ENCODE results near the gene AHCTF1.

Gene AHCTF1

DNA sequence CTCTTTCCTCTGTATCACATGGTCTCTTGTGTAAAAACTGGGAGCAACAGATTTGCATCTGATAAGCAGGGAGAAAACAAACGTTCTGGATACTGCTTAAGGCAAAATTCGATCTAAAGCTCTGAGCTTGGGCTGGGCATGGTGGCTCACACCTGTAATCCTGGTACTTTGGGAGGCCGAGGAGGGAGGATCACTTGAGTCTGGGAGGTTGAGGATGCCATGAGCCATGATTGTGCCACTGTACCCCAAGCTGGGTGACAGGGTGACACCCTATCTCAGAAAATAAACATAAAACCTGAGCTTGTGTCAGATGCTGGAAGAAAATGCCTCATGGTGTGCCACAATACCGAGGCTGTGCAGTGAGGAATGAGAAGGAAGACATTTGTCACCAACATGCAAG lies 133.6 kb downstream of the AHCTF1 start:
- no peak for DNase-seq

DNA sequence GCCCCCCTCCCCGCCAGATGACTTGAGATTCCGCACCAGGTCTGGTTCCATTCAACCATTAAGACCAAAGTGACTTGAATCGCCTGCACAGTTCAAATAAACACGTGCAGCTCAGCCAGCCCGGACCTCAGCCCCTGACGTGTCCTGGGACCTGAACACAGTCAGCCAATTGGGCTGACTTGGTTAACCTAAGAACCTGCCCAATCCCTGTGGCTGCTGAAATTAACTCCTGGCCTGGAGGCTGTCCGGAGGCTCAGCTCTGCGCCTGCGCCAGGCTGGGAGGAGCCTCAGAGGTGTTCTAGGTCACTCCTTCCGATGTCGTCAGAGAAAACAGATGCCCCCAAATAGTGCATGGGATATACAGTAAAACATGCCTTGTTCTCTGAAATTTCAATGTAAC lies 134.2 kb downstream of the AHCTF1 start:
- no peak for DNase-seq

DNA sequence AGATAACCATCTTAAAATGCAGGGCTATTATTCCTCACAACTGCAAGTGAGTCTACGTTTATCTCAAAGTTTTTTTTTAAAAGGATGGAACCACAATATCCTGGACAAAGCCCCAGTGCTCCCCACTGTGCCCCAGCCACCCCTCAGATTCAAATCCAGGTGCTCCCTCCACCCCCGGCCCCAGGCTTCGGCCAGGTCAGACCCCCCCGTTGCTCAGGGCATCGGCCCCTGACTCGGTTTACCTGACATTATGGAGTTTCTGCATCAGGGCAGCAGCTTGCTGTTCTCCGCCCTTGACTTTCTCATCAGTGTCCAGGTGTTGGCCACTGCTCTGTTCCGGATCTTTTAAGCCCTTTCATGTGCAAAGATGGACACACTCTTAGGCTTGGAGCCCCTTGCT lies 134.6 kb downstream of the AHCTF1 start:
- DNase-seq: no peak

GRCh38 chr1:246795906-246796694 lies 135.6 kb downstream of the AHCTF1 start:
- DNase-seq: no peak

DNA sequence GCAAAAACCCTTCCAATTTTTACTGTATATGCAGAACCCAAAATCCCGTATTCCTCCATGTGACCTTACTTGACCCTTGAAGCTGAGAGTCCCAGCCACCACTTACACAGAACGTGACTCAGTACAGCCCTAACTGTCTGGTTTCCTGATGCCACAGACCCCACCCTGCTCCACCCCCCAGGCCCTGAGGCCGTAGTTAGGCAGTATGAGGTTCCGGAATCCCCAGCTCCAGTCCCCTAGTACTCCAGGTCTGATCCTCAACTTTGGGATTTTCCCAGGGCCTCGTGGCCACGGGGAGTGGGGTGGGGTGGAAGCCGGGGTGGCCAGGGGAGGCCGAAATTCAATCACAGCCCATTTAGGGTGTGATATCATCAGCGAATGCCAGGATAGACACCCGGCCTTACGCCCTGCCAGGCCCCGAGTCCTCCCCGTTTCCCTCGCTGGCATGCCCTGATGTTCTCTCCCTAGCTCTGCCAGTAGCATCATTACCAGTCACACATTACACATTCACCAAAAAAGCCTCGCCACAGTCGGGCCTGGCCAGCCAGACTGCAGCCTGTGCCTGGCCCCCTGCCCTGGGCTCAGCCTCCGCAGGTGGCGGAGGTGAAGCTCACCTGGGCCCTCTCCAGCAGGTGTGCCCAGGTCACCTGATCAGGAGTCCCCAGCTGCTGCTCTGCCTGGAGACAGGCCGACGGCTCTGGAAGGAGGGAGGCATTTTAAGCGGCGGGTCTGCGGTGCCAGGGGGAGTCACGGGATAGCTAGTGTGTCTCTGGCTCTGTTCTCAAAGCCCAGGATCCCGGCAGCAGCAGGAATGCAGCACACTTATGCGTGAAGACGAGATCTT lies 136.7 kb downstream of the AHCTF1 start:
- DNase-seq: no peak

DNA sequence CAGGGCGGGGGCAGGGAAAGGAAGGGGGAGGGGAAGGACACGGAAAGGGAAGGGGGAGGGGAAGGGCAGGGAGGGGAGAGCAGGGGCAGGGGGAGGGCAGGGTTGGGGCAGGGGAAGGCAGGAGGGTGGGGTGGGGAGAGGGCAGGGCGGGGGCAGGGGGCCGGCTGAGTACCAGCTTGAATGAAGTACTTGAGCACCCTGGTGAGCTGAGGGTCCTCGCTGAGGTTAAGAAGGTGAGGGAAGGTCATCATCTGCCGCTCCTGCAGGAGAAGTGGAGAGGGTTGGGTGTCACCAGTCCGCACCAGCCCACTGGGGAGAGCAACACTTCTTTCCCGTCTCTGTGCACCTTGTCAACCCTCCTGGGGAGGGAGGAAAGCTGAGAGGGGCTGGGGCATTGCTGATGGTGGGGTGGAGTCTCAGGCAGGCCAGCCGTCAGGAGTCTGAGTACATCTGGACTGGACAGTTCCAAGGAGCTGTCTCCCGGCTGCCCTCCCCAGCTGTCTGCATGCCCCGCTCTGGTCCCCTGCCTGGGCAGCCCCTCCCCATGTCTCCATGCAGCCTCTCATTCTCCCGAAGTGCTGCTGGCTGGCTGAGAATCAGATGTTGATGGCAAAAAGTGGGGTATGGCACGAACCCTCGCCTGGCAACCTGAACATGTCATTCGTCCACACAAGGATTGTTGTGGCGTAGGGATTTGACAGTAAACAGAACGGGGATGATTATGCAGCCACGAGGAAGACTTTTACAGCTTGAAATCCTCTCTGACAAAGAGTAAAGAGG lies 137.5 kb downstream of the AHCTF1 start:
- no peak for DNase-seq

DNA sequence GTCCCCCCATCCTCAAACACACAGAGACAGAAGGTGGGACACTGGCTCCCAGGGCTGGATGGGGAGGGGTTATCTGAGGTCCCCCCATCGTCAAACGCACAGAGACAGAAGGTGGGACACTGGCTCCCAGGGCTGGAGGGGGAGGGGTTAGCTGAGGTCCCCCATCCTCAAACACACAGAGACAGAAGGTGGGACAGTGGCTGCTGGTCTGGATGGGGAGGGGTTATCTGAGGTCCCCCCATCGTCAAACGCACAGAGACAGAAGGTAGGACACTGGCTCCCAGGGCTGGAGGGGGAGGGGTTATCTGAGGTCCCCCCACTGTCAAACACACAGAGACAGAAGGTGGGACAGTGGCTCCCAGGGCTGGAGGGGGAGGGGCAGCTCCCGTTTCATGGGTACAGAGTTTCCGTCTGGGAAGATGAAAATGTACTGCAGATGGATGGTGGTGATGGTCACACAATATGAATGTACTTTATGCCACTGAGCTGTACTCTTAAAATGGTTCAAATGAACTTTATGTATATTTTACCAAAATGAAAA lies 138.3 kb downstream of the AHCTF1 start:
- no peak for DNase-seq

DNA sequence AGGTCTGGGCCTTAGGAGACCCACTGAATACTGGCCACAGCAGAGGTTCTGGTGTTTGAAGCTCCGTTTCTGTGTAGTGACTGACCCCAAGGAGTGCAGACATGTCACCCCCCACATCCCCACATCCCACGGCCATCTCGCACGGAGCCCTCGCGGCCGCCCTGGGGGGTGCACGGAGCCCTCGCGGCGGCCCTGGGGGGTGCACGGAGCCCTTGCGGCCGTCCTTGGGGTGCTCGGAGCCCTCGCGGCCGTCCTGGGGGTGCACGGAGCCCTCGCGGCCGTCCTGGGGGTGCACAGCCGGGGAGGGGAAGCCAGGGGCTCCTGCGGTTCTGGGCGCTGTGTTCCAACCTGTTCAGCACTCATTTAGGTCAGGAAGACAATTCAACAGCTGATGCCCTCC lies 139.1 kb downstream of the AHCTF1 start:
- DNase-seq: no peak

DNA sequence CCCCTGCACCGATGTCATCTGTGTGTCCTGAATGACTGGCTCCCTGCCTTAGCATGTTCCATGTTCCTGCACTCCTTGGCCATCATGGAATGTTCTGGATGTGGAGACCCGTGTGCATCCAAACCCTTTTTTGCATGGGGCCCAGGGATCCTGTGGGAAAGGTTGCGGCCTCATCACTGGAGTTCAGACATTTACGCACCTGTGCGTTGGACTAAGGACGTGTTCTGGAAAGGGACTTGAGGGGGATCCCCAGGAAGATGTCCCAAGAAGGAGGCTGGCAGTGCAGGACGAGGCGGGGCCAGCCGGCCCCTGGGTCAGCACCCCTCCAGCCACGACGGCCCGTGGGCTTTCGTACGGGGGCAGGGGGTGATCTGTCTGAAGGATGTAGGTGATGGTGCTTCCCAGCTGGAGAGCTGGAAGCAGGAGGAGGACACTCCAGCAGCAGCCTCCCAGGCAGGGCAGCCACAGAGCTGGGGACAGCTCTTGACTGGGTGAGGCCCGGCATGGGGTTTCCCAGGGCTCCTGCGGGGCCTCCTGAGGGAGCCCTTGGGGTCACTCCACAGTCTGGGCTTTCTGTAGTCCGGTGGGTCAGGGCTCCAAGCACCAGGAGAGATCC lies 140.3 kb downstream of the AHCTF1 start:
- DNase-seq: no peak

DNA sequence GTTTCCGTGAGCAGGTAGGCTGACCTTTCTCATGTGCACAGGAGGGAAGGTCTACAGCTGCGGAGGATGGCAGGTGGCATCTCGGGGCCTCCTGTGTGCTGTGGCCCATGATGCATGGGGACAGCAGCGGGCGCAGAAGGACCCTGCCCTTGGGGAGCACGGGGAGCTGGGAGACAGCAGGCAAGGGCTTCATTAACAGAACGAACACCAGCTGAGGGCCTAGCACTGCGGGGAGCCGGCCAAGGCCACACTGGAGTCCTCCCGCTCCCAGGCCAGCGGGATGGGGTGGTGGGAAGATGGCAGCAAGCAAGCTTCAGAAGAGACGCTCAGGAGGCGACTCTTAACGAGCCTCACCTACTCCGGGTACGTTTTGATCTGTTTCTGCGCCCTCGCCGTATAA lies 140.9 kb downstream of the AHCTF1 start:
- DNase-seq: no peak

- DNase-seq: no peak
Observed at GRCh38 chr1:246790364-246790763, 141.4 kb downstream of the AHCTF1 start.

DNA sequence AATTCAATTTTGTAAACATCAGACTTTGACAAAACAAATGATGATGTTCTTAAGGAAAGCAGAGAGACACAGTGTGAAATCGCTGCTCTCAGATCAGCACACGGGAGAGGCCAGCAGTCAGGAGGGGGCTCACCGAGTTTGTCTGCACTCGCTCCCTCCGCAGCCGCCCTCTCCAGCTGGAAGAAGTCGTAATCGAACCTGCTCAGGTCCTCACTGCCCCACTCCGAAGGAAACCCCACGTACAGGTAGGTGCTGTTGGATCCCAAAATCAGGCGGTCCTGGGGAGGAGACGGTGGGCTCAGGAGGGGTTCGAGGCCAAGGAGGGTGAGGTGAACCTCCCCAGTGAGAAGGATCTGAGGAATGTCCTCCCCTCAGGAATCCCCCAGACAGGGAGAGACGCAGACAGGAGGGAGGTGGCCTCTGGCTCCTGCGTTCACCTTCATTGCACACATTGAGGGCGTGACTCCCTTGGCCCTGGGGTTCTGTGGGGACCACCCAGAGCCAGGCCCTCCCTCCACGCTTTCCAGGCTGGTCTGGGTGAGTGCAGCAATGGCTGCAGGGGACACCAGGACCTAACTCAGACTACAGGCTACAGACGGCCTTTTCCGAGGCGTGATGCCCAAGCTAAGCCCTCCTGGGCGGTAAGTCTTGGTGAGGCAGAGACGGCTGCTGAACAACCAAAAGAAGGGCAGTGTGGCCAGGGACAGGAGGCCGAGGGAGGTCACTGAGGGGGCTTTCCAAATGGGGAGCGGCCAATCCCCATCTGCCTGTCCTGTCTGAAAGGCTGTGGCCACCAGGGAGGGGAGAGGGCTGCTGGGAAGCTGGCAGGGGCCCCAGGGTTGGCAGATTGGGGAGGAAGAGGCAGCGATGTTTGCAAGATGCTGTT lies 142.1 kb downstream of the AHCTF1 start:
- no peak for DNase-seq
